ENCODE data around the gene OGDH.
"Not testable (repeated sequence)": the region's sequence is repeated elsewhere in the genome, so short reads cannot be mapped to it uniquely, and the experiment has no call there.

The OGDH gene

GRCh38 chr7:44580945-44581878 lies 25.2 kb upstream of the OGDH start:
- DNase-seq (ENCODE audit: low read depth in 2 of 2) = peak; percentile 32 to 35

DNA sequence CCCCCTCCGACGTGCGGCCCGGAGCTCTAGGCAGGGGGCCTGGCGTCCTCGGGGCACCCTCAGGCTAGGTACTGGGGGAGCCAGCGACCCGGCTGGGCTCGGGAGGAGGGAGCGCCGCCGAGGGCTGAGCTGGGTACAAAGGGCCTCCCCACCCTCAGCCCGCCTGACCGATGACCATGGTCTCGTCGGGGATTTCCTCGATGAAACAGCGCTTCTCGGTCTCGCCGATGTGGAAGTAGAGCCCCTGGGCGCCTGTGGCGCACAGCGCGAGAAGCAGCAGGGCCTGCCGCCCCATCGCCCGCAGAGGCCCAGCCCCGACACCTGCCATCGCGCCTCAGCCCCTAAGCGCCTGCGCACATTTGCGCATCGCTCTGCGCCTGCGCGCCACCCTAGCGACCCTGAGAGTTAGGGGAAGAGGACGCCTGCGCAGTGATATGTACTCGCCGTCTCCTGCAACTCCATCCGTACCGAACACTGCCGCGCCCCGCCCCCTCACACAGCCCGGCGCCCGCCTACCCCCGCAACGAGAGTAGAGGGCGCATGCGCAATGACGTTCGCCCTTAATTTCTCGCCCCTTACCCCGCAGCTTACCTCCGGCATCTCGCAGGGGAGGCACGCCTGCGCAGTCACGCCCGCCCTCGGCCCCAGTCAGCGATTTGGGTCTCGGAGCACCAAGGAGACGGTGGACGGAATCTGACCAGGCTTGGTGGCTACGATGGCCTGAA lies 24.4 kb upstream of the OGDH start, which contains the start of gene TMED4:
Gene TMED4 (minus strand): TSS at position 353 of the 725 bp plus-strand sequence. CDS start 25 bp downstream, at position 328.
- peak; percentile 100 for DNase-seq (ENCODE audit: low read depth in 2 of 2)

- no peak for DNase-seq (ENCODE audit: low read depth in 2 of 2)
Observed at GRCh38 chr7:44583146-44583865, 23.1 kb upstream of the OGDH start.

GRCh38 chr7:44587843-44588711 lies 18.4 kb upstream of the OGDH start:
- DNase-seq (ENCODE audit: low read depth in 2 of 2) = no peak

DNA sequence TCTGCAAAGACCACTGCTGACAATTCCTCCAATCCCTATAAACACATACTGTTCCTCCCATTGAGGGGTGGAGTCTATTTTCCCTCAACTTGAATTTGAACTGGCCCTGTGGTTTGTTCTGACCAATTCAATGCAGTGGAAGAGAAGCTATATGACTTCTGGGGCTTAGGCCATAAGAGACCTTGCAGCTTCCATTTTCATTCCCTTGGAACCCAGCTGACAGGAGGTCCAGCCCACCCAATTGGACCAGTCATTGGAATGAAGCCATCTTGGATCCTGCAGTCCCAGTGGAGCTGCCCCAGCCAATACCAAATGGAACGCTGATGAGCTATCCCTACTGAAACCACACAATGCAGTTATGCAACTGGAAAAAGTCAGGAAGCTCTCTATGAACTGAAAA lies 15.5 kb upstream of the OGDH start:
- DNase-seq (ENCODE audit: low read depth in 2 of 2) = no peak

GRCh38 chr7:44595934-44596635 lies 10.3 kb upstream of the OGDH start:
- no peak for DNase-seq (ENCODE audit: low read depth in 2 of 2)

DNA sequence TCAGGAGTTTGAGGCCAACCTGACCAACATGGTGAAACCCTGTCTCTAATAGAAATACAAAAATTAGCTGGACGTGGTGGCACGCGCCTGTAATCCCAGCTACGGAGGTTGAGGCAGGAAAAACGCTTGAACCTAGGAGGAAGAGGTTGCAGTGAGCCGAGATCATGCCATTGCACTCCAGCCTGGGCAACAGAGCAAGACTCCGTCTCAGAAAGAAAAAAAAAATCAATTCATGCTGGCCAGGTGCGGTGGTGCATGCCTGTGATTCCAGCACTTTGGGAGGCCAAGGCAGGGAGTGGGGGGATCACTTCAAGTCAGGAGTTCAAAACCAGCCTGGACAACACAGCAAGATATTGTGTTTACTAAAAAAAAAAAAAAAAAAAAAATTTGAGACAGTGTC lies 9.2 kb upstream of the OGDH start:
- DNase-seq (ENCODE audit: low read depth in 2 of 2) = not testable (repeated sequence)

- DNase-seq (ENCODE audit: low read depth in 2 of 2) = no peak
Observed at GRCh38 chr7:44599222-44599621, 7.2 kb upstream of the OGDH start.

DNA sequence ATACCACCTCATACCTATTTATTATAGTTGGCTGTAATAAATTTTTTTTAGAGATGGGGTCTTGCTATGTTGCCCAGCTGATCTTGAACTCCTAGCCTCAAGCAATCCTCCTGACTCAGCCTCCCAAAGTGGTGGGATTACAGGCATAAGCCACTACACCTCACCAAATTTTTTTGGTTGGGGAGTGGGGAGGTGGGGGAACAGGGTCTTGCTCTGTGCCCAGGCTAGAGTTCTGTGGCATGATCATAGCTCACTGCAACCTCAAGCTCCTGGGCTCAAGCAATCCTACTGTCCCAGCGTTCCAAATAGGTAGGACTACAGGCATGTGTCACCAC lies 3.9 kb upstream of the OGDH start:
- no peak for DNase-seq (ENCODE audit: low read depth in 2 of 2)

- DNase-seq (ENCODE audit: low read depth in 2 of 2) = no peak
Observed at GRCh38 chr7:44603193-44603592, 3.2 kb upstream of the OGDH start.

DNA sequence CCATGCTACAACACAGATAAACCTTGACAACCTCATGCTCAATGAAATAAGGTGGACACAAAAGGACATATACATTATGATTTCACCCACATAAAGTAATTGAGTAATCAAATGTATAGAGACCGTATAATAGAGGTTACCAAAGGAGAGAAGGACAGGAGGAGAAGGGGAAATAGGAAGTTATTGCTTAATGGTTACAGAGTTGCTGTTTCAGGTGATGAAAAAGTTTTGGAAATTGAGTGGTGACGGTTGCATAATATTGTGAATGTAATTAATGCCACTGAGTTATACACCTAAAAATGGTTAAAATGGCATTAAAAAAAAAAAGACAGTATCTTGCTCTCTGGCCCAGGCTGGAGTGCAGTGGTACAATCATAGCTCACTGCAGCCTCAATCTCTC lies 1.5 kb upstream of the OGDH start:
- no peak for DNase-seq (ENCODE audit: low read depth in 2 of 2)

- DNase-seq (ENCODE audit: low read depth in 2 of 2) = no peak
Observed at GRCh38 chr7:44607141-44608068, 978 bp downstream of the OGDH start.

- no peak for DNase-seq (ENCODE audit: low read depth in 2 of 2)
Observed at GRCh38 chr7:44608916-44609648, 2.7 kb downstream of the OGDH start.

- no peak for DNase-seq (ENCODE audit: low read depth in 2 of 2)
Observed at GRCh38 chr7:44609829-44610228, 3.4 kb downstream of the OGDH start.

- no peak for DNase-seq (ENCODE audit: low read depth in 2 of 2)
Observed at GRCh38 chr7:44615149-44615611, 8.8 kb downstream of the OGDH start.

GRCh38 chr7:44615793-44616192 lies 9.4 kb downstream of the OGDH start:
- no peak for DNase-seq (ENCODE audit: low read depth in 2 of 2)

DNA sequence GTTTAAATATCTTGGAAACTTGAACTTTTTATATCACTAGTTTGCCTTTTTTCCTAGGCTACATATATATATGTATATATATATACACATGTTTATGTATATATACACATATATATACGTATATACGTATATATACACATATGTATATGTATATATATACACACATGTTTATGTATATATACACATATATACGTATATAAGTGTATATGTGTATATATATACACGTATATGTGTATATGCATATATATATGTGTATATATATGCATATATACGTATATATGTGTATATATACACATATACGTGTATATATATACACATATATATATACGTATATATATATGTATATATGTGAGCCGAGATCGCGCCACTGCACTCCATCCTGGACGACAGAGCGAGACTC lies 10.1 kb downstream of the OGDH start:
- DNase-seq (ENCODE audit: low read depth in 2 of 2) = no peak

DNA sequence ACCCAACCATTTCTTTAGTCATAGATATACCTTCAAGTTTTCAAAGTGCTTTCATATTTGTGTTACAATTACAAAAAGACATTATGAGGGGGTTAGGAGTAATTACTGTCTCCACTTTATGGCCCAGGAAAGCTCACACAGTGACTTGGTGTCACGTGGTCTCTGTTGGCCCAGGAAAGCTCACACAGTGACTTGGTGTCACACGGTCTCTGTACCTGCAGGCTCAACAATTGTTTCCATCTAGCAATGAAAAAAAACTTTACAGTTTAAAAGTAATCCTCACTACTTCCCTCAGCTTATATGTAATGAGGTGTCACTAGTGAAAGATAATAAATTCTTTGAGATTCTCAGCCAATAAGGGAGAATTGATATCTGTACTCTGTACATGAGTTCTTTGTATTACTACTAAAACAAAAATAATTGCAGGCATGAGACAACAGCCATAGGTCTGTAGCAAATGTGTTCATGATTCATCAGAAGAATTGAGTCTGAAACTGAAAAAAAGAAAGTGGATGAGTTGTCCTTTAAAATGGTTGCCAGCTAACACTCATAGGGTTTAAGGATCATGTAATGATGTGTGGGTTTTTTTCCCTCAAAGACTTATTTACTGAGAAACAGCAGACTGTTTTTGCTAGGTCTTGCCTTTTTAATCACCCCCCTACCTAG lies 10.9 kb downstream of the OGDH start:
- DNase-seq (ENCODE audit: low read depth in 2 of 2) = no peak
